ENCODE measurements around the gene UPK2.

The UPK2 gene

DNA sequence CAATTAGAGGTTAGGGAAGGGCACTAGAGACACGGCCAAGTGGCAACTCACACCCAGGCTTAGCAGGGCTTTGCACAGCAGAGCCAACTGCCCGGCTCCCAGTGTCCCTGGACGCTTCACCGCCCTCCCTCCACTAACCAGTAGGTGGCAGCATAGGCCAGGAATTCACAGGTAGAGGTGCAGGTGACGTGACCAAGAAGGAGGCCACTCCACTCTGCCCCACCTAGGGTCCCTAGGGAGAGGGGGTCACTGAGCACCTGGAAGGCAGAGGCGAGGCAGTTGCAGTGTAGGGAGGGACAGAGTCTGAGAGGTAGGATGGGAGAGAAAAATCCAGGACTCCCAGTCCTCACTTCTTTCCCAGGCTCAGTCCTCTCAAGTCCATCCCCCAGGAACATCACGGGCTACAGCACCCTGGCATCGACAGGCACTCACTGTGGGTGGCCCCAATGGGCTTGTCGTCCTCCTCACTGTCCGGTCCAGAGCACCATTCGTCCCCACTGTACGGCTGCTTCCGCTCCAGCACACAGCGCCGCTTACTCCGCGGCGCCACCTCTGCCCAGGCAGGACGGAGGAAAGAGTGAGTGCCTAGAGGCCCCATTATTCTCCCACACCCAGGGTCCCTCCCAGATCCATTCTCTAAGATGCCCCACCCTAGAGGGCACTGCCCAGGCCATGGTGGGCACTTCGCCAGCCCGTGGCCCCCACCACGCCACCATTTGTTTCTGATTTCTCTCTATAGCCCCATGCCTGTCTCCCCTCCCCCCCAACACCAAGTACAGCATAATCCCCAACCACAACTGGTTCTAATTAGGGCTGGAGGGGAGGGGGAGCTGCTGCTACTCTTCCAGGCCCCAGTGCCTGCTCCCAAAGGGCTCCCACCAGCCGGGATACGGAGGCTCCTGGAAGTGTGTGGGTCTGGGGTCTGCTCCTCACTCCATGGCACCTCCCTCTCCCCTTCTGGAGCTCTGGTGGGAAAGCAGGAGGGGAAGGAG is 48.8 kb upstream of the UPK2 start (continued):
- TF ChIP-seq, protein P1, sequence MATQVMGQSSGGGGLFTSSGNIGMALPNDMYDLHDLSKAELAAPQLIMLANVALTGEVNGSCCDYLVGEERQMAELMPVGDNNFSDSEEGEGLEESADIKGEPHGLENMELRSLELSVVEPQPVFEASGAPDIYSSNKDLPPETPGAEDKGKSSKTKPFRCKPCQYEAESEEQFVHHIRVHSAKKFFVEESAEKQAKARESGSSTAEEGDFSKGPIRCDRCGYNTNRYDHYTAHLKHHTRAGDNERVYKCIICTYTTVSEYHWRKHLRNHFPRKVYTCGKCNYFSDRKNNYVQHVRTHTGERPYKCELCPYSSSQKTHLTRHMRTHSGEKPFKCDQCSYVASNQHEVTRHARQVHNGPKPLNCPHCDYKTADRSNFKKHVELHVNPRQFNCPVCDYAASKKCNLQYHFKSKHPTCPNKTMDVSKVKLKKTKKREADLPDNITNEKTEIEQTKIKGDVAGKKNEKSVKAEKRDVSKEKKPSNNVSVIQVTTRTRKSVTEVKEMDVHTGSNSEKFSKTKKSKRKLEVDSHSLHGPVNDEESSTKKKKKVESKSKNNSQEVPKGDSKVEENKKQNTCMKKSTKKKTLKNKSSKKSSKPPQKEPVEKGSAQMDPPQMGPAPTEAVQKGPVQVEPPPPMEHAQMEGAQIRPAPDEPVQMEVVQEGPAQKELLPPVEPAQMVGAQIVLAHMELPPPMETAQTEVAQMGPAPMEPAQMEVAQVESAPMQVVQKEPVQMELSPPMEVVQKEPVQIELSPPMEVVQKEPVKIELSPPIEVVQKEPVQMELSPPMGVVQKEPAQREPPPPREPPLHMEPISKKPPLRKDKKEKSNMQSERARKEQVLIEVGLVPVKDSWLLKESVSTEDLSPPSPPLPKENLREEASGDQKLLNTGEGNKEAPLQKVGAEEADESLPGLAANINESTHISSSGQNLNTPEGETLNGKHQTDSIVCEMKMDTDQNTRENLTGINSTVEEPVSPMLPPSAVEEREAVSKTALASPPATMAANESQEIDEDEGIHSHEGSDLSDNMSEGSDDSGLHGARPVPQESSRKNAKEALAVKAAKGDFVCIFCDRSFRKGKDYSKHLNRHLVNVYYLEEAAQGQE (tag by site-specific recombination; IDR thresholded peaks at IDR 0.05): no peak
- TF ChIP-seq, protein P2, sequence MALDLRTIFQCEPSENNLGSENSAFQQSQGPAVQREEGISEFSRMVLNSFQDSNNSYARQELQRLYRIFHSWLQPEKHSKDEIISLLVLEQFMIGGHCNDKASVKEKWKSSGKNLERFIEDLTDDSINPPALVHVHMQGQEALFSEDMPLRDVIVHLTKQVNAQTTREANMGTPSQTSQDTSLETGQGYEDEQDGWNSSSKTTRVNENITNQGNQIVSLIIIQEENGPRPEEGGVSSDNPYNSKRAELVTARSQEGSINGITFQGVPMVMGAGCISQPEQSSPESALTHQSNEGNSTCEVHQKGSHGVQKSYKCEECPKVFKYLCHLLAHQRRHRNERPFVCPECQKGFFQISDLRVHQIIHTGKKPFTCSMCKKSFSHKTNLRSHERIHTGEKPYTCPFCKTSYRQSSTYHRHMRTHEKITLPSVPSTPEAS (tag by site-specific recombination; IDR thresholded peaks at IDR 0.05): no peak
- TF ChIP-seq, protein P3, sequence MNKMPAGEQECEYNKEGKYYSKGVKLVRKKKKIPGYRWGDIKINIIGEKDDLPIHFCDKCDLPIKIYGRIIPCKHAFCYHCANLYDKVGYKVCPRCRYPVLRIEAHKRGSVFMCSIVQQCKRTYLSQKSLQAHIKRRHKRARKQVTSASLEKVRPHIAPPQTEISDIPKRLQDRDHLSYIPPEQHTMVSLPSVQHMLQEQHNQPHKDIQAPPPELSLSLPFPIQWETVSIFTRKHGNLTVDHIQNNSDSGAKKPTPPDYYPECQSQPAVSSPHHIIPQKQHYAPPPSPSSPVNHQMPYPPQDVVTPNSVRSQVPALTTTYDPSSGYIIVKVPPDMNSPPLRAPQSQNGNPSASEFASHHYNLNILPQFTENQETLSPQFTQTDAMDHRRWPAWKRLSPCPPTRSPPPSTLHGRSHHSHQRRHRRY (tag by site-specific recombination; IDR thresholded peaks at IDR 0.05): no peak
- TF ChIP-seq ZNF350 (tag by site-specific recombination; IDR thresholded peaks at IDR 0.05) (no peak), ZNF585B (tag by site-specific recombination; IDR thresholded peaks at IDR 0.05) (no peak), KLF9 (tag by site-specific recombination; IDR thresholded peaks at IDR 0.05; ENCODE audit: low read depth) (no peak), SALL2 (tag by site-specific recombination; IDR thresholded peaks at IDR 0.05; ENCODE audit: borderline replicate concordance) (no peak), ZNF274 (IDR thresholded peaks at IDR 0.05; ENCODE audit: low read length) (no peak), ZNF274 (tag by site-specific recombination; IDR thresholded peaks at IDR 0.05; ENCODE audit: borderline replicate concordance) (no peak), ZSCAN16 (tag by site-specific recombination; IDR thresholded peaks at IDR 0.05) (no peak), ZNF791 (tag by site-specific recombination; IDR thresholded peaks at IDR 0.05) (no peak), KLF8 (tag by site-specific recombination; IDR thresholded peaks at IDR 0.05) (peak; percentile 58), ZIC2 (tag by site-specific recombination; IDR thresholded peaks at IDR 0.05) (no peak), ZNF16 (tag by site-specific recombination; IDR thresholded peaks at IDR 0.05; ENCODE audit: low read depth) (no peak), ZNF670 (tag by site-specific recombination; IDR thresholded peaks at IDR 0.05; ENCODE audit: low read depth) (no peak), PRDM1 (tag by site-specific recombination; IDR thresholded peaks at IDR 0.05) (no peak), ZNF266 (tag by site-specific recombination; IDR thresholded peaks at IDR 0.05; ENCODE audit: low read depth) (no peak), FEZF1 (tag by site-specific recombination; IDR thresholded peaks at IDR 0.05) (no peak), ZNF776 (tag by site-specific recombination; IDR thresholded peaks at IDR 0.05; ENCODE audit: borderline replicate concordance) (no peak), KLF7 (tag by site-specific recombination; IDR thresholded peaks at IDR 0.05; ENCODE audit: borderline replicate concordance) (no peak)
- TF ChIP-seq, protein P4, sequence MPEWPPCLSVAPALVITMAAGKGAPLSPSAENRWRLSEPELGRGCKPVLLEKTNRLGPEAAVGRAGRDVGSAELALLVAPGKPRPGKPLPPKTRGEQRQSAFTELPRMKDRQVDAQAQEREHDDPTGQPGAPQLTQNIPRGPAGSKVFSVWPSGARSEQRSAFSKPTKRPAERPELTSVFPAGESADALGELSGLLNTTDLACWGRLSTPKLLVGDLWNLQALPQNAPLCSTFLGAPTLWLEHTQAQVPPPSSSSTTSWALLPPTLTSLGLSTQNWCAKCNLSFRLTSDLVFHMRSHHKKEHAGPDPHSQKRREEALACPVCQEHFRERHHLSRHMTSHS (tag by site-specific recombination; IDR thresholded peaks at IDR 0.05): no peak
- TF ChIP-seq, protein P5, sequence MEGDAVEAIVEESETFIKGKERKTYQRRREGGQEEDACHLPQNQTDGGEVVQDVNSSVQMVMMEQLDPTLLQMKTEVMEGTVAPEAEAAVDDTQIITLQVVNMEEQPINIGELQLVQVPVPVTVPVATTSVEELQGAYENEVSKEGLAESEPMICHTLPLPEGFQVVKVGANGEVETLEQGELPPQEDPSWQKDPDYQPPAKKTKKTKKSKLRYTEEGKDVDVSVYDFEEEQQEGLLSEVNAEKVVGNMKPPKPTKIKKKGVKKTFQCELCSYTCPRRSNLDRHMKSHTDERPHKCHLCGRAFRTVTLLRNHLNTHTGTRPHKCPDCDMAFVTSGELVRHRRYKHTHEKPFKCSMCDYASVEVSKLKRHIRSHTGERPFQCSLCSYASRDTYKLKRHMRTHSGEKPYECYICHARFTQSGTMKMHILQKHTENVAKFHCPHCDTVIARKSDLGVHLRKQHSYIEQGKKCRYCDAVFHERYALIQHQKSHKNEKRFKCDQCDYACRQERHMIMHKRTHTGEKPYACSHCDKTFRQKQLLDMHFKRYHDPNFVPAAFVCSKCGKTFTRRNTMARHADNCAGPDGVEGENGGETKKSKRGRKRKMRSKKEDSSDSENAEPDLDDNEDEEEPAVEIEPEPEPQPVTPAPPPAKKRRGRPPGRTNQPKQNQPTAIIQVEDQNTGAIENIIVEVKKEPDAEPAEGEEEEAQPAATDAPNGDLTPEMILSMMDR (tag by site-specific recombination; IDR thresholded peaks at IDR 0.05): peak; percentile 92
- TF ChIP-seq, protein P6, sequence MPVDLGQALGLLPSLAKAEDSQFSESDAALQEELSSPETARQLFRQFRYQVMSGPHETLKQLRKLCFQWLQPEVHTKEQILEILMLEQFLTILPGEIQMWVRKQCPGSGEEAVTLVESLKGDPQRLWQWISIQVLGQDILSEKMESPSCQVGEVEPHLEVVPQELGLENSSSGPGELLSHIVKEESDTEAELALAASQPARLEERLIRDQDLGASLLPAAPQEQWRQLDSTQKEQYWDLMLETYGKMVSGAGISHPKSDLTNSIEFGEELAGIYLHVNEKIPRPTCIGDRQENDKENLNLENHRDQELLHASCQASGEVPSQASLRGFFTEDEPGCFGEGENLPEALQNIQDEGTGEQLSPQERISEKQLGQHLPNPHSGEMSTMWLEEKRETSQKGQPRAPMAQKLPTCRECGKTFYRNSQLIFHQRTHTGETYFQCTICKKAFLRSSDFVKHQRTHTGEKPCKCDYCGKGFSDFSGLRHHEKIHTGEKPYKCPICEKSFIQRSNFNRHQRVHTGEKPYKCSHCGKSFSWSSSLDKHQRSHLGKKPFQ (tag by site-specific recombination; IDR thresholded peaks at IDR 0.05): no peak
- TF ChIP-seq, protein P7, sequence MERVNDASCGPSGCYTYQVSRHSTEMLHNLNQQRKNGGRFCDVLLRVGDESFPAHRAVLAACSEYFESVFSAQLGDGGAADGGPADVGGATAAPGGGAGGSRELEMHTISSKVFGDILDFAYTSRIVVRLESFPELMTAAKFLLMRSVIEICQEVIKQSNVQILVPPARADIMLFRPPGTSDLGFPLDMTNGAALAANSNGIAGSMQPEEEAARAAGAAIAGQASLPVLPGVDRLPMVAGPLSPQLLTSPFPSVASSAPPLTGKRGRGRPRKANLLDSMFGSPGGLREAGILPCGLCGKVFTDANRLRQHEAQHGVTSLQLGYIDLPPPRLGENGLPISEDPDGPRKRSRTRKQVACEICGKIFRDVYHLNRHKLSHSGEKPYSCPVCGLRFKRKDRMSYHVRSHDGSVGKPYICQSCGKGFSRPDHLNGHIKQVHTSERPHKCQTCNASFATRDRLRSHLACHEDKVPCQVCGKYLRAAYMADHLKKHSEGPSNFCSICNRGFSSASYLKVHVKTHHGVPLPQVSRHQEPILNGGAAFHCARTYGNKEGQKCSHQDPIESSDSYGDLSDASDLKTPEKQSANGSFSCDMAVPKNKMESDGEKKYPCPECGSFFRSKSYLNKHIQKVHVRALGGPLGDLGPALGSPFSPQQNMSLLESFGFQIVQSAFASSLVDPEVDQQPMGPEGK (tag by site-specific recombination; IDR thresholded peaks at IDR 0.05): peak; percentile 52
- TF ChIP-seq, protein P8, sequence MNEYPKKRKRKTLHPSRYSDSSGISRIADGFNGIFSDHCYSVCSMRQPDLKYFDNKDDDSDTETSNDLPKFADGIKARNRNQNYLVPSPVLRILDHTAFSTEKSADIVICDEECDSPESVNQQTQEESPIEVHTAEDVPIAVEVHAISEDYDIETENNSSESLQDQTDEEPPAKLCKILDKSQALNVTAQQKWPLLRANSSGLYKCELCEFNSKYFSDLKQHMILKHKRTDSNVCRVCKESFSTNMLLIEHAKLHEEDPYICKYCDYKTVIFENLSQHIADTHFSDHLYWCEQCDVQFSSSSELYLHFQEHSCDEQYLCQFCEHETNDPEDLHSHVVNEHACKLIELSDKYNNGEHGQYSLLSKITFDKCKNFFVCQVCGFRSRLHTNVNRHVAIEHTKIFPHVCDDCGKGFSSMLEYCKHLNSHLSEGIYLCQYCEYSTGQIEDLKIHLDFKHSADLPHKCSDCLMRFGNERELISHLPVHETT (tag by site-specific recombination; IDR thresholded peaks at IDR 0.05): peak; percentile 32; the same call in 1 of the 2 replicates

All from HEK293 (cell line).